Fibroblast of skin of left quadriceps (primary cell): ENCODE measurements around the gene FMN1.
A peak's percentile ranks its signal among the peaks of the same experiment; 100 is the strongest.

Experiments used
- DNase-seq, 2 experiments: peaks; one replicate each; pipeline ENCODE4 v3.0.0-alpha.2; 2013; ENCODE audit warnings: low read depth in 2 of 2

FMN1 gene

DNA sequence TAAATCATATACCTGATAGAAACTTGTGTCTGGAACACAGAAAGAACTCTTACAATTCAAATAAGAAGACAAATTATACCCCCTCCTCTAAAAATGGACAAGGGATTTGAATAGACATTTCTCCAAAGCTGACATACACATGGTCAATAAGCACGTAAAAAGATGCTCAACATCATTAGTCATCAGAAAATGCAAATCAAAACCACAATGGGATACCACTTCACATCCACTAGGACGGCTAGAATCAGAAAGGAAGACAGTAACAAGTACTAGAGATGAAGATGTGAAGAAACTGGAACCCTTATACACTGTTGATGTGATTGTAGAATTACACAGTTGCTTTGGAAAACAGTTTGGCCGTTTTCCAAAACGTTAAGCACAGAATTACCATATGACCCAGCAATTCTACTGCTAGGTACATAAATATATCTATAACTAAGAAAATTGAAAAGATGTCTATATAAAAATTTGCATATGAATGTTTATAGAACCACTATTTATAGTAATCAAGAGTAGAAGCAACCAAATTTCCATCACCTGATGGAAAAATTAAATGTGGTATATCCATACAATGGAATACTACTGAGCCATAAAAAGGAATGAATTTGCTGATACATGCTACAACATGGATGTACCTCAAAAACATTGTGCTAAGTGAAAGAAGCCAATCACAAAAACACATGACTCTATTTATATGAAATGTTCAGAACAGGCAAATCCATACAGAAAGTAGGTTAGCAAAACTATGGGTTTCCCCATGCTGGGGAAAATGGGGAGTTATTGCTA is 415.9 kb downstream of the FMN1 start:
- no peak for DNase-seq

DNA sequence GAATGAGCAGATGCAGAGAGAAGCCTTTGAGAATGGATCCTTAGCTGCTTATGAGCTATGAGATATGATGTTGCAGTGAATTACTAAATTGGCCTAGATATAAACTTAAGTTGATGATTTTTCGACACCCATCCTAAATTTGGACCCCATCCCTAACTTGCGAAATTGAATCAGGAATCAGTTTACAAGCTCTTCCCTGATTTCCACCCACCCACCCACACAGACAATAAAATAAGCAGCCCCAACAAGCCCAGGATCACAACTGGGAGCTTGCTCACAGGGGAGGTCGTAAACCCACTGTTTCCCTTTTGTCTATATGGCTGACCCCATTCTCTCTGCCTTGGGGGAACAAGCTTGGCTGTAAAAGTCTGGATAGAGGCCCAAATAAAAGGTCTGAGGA is 419.4 kb downstream of the FMN1 start:
- no peak for DNase-seq

DNA sequence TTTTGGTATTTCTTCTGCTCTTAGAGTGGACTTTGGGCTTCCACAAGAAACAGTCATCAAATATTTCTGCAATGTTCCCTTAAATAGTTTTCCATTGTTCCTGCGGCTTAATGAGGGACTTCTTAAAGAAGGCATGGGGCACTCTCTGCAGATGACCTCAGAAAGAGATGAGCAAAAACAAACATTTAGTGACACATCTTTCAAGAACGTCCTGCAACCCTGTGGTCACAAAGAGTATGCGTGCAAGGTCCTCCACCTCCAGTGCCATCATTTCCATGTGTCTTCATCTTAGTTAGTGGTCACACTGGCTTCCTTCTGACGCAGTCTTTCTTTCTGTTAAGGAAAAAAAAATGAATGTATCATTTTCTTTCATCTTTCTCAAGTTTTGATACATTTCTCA is 420.5 kb downstream of the FMN1 start:
- peak; percentile 60 to 61 for DNase-seq

DNA sequence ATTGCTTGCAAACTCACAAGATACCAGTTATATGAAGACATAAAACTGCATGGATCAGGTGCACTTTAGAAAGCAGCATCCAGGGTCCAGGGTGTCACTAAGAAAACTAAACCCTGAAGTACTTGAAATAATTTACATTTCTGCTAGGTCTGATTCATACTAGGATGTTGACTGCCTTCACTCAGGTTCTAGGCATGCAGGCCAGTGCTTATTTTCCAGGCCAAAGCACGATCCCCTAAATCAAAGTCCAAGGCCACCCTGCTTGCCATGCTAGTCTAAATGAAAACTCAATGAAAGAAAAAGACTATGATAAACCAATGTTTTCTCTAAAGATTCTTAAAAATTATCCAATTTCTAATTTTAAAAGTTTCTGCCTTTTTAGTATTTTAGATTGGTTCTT is 427.3 kb downstream of the FMN1 start:
- no peak for DNase-seq

DNA sequence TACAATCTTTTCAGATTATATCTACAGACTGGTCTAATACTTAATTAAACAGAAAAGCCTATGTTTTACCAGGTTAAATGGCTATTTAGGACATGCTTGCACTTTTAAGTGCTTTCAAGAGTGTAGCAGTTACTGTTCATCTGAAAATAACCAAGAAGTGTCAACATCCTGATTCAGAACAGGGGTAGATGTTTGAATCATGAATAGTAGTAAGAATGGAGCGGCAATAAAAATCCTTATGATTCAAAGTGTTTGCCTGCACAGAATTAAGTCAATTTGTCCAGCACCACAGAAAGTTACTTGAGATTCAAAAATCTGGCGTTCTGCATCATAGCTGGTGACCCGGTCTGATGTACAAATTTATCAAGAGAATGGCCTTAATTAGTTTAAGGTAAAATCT is 428.4 kb downstream of the FMN1 start:
- no peak for DNase-seq

DNA sequence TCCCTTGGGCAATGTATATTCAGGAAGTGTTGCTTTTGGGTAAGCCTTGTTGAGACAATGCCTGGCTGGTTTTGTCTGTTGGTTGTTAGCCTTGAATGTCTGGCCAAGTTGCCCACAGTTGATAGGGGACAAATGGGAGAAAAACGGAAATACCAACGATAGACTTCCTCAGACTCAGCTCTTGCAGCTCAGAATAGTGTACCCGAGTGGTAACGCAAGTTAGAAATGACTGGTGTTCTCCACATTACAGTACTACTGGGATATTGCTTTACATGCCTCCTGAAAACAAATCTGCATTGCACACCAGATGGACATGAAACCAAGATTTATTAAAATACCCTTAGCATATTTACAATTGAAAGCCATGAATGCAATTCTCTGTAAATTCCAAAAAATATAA is 429.3 kb downstream of the FMN1 start:
- no peak for DNase-seq

DNA sequence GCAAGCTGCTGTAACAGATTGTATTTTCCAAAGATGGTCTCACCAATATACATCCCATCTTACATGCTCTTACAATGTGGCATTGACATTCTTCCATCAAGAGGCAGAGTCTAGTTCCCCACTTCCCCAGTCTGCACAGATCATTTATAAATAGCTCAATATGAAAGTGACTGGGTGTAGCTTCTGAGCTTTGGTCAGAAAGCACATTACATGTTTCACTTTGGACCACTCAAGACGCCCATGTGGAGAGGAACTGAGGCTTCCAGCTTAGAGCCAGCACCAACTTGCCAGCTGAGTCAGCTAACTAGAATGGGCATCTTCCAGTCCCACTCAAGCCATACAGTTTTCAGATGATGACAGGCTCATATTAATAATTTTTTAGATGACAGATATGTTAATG is 431.2 kb downstream of the FMN1 start:
- no peak for DNase-seq

DNA sequence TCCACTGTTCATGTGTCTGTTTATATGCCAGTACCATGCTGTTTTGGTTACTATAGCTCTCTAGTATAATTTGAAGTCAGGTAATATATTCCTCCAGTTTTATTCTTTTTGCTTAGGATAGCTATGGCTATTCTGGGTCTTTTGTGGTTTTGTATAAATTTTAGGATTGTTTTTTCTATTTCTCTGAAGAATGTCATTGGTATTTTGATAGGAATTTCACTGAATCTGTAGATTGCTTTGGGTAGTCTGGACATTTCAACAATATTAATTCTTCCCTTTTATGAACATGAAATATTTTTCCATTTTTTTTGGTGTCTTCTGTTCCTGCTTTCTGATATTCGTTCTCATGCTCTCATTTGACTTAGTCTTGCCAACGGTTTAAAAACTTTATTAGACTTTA is 437.1 kb downstream of the FMN1 start:
- DNase-seq = no peak

DNA sequence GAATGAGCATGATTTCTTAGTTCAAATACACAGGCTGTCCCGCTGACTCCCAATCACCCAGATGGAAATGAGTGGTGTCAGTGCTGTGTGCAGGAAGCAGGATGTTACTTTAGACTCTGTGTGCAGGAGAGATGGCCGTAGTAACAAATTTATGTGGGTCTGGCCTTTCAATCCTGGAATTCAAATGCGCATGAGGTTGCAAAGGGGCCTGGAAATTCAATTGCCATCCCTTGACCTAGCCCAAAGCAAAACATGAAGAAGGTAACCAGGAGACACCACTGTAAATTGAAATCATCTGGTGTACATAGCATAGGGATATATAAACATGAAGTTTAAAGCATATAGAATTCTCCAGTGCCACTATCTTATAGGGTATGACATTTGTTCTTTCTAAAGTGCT is 443.5 kb downstream of the FMN1 start:
- DNase-seq = no peak

DNA sequence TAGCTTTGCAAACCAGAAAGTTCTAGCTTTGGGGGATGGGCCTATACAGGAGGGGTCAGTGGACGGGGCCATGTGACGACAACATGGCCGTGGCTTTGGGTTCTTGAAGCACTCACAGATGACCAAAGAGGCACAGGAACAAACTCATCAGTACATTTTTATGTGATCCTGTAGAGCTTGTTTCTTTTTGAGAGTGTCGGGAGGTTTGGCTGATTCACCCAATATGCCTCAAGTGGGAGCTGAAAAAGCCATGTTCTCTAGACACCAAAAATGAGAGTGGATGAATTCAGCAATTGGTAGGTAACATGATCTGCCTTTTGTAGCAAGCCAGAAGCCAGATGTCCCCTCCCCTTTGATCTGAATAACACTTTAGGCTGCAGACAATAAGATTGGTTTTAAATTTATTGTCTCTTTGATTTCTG is 446.6 kb downstream of the FMN1 start:
- DNase-seq = peak; percentile 62 to 68

DNA sequence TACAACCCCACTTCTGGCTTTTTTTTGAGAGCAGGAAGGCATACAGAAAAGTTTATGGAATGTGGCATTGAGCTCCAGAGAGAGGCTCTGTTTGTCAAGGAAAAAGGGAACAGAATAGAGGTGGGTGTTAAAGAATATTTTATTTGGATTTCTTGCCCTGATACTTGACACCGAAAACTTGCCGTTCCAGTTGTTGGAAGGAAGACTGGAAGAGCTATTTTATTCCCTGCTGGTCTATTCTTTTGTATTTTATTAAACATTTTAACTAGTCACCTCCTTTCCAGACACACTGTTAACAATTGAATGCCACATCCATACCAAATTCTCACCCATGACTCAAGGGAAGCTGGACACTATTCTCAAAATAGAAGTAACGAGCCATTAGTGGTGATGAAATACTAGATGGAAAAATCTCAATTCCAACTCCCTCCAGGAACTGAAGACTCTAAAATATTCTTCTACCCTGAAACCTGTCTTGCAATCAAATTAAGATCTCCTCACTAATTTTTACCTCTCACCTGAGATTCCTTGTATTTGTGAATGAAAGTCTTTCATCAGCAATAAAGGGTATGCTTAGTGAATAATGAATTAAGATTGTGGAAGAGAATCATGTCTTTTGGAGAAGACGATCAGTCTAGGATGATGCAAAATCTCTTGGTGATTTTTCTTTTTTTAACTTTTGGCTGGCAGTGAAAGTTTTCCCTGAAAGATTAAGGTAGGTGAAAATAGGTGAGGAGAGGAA is 448.2 kb downstream of the FMN1 start:
- no peak for DNase-seq

DNA sequence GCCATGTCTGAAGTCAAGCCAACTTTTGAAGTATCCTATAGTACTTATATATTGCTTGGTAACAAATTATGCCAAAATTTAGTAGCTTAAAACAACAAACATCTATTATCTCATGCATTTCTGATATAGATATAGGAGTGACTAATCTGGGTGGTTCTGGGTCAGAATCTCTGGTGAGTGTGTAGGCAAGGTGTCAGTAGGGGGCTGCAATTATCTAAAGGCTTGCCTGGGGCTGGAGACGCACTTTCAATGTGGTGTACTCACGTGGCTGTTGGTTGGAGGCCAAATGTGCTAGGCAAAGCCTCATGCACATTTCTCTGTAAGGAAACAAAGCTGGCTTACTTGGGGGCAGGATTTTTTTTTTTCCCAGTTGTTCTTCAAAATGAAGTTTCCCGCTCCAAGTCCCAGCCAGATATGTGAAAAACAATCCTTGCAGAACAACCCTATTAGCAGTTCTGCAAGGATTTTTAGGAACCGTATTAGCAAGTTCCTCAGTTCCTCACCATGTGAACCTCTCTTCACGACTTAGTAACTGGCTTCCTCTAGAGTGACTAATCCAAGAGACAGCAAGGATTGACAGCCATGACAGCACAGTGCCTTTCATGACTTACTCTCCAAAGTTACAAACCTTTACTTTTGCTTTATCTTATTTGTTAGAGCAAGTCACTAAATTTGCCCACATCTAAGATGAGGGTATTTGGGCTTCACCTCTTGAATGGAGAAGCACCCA is 450.9 kb downstream of the FMN1 start:
- DNase-seq = no peak

DNA sequence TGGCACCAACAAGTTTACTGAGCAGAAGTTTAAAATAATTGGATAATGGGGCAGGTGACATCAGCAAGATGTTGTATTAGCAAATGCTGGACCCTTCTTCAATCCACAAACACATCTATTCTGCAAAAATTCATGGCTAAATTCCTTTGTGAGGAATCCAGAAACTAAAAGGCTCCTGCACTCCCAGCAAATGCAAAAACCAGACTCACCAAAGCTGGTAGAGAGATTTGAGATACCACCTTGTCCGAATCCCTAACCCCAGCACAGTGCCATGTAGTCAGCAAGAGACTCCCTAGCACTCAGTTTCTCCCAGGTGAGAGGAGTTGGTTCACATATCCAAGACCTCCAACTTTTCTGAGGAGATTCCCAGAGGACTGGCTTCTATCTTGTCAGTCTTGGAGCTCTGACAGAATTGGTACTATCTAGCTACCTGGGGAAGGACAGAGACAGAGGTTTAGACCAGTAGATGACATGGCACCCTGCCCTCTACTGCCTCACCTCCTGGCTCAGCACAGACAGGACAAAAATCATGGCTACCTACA is 454.9 kb downstream of the FMN1 start:
- no peak for DNase-seq

DNA sequence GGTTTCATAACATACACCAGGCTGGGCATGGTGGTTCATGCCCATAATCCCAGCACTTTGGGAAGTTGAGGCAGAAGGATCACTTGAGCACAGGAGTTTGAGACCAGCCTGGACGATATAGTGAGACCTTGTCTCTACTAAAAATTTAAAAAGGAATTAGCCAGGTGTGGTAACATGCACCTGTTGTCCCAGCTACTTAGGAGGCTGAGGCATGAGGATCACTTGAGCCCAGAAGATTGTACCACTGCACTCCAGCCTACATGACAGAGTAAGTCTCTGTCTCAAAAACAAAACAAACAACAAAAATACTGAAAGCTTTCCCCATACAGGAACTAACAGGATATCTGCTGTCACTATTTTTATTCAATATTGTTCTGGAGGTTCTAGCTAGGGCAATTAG is 455.8 kb downstream of the FMN1 start:
- no peak for DNase-seq

DNA sequence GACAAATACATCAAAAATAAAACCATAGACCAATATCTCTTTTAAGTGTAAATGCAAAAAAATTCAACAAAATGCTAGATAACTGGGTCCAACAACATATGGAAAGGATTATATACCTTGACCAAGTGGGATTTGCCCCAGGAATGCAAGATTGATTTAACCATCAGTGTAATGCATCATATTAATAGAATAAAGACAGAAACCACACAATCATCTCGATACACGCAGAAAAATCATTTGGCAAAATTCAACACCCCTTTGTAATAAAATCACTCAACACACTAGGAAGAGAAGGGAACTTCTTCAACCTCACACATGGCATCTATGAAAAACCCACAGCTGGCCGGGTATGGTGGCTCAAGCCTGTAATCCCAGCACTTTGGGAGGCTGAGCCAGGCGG is 457.2 kb downstream of the FMN1 start:
- DNase-seq = no peak

DNA sequence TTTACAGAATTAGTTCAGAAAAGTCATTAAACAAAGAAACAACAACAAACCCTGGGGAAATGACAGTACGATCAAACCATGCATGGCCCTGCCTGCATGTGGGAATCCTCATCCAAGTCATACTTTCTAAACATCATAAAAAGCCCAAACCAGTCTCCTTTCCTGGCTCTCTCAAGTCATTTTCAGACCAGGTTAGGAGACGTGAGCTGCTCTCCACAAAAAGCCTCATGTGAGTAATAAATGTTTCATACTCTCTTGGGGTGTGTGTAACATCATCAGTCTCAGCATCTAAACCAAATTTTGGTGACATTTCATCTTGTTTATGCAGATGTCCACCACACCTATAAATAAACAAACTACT is 457.8 kb downstream of the FMN1 start:
- no peak for DNase-seq

DNA sequence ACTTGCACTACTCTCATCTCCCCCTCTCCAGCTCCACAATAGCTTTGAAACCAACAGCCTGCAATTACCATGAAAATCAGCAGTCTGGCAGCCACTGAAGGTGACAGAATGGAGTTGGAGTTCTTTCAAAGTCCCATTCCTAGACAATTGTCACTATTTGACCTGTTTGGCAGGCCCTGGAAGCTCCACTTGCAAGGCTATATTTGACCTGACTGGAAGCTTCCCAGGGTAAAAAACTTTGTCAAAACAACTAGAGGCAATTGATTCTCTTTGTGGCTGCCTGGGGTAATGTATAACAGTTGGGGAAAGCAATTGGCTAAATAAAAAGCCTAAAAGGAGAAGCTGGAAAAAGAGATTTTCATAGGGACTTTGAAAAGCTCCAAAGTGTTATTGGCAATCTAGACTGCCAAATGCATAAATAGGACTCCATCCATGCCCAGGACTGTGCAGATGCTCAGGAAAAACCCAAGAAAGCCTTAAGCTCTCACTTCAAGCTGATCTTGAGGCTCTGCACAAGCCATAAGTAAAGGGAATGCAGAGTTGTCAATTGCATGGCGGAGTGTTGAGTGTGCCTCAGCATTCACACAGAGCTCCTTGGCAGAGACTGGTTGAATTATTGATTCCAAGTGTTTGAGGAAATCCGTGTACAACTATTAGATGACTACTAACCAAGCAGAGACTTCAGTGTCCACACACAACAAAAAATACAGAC is 458.4 kb downstream of the FMN1 start:
- DNase-seq = no peak

DNA sequence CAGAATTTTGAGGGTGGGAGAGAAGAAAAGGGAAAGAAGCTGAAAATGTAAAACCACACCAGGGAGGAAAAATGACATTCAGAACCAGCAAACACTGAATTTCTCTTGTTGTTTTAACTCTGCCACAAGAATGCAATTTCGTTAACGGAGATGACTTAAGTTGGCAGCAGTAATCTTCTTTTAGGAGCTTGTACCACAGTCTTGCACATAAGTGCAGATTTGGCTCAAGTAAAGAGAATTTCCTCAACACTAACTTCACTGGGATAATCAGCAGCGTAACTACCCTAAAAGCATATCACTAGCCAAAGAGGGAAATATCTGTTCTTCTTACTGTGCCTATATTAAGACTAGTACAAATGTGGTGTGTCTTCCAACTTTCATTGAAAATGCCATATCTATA is 461.2 kb downstream of the FMN1 start:
- no peak for DNase-seq

DNA sequence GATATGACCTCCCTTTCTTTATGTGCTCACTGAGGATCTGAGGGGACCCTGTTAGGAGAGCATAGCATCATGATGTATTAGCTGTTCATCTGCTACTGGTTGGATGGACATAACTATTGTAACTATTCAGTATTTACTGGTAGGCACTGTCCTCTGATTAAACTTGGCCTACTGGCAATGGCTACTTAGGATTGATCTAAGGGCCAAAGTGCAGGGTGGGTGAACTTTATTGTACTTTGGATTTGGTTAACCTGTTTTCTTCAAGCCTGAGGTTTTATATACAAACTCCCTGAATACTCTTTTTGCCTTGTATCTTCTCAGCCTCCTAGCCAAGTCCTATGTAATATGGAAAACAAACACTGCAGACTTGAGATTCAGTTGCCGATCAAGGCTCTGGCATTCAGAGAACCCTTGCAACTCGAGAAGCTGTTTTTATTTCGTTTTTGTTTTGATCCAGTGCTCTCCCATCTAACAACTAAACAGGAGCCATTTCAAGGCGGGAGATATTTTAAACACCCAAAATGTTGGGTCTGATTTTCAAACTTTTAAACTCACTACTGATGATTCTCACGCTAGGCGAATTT is 461.8 kb downstream of the FMN1 start:
- DNase-seq = no peak

DNA sequence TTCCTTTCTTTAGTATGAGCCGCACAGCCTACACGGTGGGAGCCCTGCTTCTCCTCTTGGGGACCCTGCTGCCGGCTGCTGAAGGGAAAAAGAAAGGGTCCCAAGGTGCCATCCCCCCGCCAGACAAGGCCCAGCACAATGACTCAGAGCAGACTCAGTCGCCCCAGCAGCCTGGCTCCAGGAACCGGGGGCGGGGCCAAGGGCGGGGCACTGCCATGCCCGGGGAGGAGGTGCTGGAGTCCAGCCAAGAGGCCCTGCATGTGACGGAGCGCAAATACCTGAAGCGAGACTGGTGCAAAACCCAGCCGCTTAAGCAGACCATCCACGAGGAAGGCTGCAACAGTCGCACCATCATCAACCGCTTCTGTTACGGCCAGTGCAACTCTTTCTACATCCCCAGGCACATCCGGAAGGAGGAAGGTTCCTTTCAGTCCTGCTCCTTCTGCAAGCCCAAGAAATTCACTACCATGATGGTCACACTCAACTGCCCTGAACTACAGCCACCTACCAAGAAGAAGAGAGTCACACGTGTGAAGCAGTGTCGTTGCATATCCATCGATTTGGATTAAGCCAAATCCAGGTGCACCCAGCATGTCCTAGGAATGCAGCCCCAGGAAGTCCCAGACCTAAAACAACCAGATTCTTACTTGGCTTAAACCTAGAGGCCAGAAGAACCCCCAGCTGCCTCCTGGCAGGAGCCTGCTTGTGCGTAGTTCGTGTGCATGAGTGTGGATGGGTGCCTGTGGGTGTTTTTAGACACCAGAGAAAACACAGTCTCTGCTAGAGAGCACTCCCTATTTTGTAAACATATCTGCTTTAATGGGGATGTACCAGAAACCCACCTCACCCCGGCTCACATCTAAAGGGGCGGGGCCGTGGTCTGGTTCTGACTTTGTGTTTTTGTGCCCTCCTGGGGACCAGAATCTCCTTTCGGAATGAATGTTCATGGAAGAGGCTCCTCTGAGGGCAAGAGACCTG is 463.5 kb downstream of the FMN1 start:
- no peak for DNase-seq
